ELR (cell line): ENCODE results near the gene CYB5B.
"Not testable (repeated sequence)": the region's sequence is repeated elsewhere in the genome, so short reads cannot be mapped to it uniquely, and the experiment has no call there.

ENCODE experiments used
- DNase-seq: peaks from one replicate; pipeline ENCODE4 v3.0.0-alpha.2; 2015; ENCODE audit warnings: low read depth

The CYB5B gene

DNA sequence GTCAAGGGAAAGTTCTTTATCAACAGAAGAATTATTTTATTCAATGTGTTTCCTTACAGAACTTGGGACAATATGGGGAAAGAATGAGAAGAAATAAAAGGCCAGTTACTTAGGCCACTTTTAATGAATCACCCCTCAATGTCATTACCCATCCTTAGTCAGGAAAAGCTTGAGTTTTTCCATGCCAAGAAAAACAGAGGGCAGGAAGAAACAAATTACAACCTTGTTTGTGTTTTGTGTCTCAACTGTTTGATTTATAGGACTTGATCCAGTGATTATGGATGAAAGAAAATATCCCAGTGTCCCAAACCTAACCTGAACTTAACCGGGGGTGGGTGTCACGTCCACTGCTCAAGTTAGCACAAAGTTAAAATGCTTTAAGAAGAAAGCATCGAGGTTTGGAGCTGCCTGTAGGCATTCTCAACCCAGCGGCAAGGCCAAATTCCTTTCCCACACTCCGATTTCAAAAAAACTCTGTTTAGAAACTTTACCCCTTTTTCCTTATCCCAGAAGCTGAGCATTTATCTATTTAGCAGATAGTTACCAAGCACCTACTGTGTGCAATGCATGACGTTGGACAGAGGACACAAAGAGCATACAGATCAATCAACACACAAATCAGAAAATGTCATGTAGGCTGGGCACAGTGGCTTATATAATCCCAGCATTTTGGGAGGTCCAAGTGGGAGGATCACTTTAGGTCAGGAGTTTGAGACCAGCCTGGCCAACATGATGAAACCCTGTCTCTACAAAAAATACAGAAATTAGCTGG lies 14.0 kb upstream of the CYB5B start:
- DNase-seq: peak; percentile 80

DNA sequence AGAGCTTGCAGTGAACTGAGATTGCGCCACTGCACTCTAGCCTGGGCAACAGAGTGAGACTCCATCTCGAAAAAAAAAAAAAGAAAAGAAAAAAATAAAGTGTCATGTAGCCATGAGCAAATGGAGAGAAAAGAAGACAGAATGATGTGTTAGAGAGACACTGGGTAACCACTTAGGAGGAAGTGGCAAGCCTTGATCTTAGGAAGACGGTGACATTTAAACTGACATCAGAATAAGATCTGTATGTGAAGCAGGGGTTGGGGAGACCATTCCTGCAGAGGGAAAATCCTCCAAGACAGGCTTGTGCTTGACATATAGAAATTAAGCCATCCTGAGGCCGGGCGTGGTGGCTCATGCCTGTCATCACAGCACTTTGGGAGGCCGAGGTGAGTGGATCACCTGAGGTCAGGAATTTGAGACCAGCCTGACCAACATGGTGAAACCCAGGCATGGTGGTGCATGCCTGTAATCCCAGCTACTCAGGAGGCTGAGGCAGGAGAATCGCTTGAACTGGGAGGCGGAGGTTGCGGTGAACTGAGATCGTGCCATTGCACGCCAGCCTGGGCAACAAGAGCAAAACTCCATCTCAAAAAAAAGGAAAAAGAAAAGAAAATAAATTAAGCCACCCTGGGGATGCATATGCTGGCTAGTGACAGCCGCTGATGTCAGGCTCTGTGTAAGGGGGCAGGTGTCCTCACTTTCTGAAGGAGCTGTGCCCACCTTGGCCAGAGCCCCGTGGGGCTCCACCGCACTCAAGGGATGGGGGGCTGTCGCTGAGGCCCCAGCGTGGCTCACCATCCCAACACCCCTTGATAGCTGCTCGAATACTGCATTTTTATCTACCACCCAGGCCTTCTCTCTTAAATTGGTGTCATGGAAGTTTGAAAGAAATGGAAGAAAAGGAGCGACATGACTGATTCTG lies 13.1 kb upstream of the CYB5B start:
- no peak for DNase-seq

DNA sequence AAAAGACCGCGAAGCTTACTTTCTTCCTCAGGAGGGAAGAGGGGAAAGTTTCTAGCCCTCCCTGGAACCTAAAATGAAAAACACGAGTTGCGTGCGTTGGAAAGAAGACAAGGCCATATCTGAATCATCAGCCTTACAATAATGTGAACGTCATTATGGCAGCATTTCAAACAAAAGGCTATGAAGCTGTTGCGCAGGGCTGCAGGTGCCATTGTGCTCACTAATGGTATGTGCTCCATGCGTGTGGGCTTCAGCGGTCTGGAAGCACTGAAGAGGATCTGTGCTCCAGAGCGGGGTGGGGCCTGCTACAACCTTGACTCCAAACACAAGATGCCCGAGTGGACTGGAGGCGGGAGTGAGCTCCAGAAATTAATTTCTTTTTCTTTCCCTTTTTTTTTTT lies 12.1 kb upstream of the CYB5B start:
- no peak for DNase-seq

DNA sequence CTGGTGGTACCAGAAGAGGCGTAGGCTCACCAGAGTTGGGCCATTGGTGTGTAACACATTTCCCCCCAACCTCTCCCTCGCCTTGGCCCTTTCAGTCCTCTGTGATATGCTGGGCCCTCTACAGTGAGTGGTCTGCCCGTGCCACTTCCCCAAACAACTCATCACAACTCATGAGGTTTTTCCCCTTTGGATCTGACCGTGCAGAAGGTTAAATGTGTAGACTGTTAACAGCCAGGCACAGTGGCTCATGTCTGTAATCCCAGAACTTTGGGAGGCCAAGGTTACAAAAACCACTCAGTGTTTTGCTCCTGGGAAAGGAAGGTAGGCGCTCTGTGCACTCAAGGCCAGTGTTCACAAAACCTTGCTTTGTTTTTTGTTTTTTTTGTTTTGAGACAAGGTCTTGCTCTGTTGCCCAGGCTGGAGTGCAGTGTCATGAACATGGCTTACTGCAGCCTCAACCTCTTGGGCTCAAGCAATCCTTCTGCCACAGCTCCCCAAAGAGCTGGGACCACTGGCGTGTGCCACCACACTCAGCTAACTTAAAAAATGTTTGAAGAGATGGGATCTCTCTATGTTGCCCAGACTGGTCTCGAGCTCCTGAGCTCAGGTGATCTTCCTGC lies 11.3 kb upstream of the CYB5B start:
- no peak for DNase-seq

DNA sequence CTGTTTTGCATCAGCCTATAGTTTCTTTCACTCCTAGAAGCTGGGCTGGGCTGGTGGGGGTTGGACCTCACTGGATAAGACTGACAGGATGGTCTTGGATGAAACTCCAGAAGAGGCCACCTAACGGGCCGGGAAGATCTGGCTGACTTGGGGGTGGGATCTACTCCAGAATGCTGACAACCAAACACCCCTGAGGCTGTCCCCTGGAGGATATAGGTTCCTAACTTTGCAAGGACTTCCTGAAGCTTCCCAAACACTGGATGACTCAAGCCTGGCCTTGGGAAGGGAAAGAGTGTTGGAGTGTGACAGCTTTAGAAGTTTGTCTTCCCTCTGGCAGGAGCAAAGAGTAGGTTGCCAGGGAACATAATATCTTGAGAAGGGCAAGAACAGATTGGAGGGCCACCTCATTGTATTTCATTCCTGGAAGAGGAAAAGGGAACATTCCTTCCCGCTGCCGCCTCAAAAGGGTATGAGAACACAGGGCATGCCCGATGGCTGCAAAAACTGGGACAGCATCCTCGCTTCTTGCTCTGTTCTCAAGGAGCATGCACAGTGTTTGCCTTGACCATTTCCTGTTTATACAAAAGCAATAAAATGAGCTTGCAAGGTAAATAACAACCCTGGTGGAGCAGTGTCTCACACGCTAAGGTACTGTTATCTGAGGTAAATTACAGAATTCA lies 6.8 kb upstream of the CYB5B start:
- DNase-seq: peak; percentile 72

DNA sequence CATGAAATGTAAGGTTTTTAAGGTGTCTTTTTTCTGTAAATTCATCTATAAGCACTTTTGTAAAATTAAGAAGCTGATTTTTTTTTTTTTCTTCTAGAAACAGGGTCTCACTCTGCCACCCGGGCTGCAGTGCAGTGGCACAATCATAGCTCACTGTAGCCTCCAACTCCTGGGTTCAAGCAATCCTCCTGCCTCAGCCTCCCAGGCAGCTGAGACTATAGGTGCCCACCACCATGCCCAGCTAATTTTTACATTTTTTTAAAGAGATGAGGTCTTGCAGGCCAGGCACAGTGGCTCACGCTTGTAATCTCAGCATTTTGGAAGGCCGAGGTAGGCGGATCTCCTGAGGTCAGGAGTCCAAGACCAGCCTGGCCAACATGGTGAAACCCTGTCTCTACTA lies 4.5 kb upstream of the CYB5B start:
- DNase-seq: no peak

DNA sequence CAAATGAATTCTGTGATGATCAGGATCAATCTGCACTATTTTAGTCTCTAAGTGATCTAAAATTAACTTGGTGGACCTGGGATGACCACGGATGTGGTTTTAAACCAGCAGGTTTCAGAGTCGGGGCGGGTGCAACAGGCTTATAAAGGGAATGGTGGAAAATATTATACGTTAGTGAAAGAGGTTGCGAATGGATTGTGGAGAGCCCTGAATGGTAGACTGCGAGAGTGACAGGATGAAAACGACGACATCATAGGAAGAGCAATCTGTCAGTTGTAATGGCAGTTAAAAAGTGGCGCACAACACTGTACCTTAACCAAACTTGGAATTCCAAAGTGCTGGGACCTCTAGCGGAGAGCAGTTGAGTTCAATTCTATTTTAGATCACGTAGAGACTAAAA lies 1.2 kb upstream of the CYB5B start:
- DNase-seq: no peak

DNA sequence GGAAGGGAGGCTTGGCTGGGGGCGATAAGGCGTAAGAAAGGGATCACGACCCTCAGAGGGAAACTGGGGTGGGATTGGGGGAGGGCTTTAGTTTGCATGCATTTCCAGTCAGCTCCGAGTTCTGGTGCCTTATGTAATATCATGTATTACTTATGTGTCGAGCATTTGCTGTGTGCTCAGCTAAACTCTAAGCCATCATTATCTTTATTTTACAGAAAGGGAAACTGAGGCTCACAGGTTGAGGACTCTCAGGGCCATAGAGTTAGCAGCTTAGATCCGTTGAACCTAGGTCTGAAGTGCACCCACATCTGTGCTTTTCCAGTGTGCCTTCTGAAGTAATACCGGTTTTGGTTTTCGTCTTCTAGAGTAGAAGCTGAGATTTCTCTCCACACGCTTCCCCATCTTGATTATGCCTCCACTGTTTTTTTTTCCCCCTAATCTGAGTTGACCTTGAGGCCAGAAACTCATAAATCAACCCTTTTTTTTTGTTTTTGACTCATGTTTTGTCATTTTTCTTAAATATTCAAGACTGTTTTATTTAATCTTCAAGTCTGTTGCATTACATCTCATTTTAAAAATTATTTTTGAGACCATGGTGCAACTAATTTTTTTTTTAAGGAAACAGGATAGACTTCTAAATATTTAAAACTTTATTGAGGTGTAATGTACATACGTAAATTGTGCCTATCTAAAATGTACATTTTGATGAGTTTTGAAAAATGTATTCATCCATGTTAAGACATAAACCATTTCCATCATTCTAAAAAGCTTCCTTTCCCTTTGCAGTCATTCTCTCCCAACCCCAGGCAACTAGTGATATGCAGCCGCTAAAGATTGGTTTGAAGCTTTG lies 741 bp downstream of the CYB5B start:
- peak; percentile 33 for DNase-seq

DNA sequence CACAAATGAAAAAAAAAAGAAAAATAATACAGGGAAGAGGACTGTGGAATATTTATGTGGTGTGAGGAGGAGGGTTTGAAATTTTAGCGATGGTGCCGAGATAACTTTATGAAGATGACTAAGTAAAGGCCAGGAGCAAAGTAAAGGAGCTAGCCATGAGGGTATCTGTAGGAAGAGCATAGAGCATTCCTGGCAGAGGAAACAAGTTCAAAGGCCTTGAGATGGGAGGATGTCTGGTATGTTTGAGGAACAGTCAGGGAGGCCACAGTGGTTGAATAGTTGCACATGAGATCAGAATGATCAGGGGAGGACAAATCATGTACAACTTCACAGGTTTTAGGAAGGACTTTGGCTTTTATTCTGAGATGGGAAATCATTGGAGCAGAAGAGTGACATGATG lies 4.2 kb downstream of the CYB5B start:
- DNase-seq: no peak

DNA sequence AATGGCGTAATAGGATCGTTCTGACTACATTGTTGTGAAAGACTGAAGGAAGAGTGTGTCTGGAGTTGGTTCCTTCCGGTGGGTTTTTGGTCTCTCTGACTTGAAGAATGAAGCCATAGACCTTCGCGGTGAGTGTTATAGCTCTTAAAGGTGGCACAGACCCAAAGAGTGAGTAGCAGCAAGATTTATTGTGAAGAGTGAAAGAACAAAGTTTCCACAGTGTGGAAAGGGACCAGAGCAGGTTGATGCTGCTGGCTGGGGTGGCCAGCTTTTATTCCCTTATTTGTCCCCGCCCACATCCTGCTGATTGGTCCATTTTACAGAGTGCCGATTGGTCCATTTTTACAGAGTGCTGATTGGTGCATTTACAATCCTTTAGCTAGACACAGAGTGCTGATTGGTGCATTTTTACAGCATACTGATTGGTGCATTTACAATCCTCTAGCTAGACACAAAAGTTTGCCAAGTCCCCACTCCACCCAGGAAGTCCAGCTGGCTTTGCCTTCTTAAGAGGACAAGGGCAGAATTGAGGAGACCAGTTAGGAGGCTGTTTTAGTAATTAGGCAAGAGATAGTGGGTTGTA lies 4.7 kb downstream of the CYB5B start:
- DNase-seq: not testable (repeated sequence)

DNA sequence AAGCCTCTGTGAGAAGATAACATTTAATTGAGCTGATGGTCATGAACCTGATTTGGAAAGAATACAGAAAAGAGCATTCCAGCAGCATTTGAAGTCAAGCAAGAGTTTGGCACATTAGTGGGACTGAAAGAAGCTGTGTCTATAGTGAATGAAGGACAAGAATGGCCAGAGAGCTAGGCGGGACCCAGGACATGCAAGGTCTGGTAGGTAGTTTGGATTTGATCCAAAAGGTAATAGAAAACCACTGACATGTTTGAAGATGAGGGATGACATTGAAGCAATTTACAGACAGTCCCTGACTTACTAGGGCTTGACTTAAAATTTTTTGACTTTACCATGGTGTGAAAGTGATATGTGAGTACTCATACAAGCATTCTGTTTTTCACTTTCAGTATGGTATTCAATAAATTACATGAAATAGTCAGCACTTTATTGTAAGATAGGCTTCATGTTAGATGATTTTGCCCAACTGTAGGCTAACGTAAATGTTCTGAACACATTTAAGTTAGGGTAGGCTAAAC lies 7.6 kb downstream of the CYB5B start:
- no peak for DNase-seq

DNA sequence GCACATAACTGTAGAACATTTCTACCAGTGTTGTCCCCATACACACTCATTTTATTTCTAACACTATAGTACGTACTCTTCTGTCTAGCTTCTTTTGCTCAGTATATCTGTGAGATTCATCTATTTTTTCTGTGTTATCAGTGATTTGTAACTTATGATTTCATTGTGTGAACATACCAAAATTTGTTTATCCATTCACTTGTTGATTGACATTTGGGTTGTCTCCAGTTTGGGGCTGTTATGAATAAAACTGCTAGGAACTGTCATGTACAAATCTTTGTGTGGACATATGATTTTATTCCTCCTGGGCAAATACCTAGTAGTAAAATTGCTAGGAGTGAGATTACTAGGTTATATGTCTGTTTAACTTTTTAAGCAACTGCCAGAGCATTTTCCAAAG lies 9.6 kb downstream of the CYB5B start:
- no peak for DNase-seq

DNA sequence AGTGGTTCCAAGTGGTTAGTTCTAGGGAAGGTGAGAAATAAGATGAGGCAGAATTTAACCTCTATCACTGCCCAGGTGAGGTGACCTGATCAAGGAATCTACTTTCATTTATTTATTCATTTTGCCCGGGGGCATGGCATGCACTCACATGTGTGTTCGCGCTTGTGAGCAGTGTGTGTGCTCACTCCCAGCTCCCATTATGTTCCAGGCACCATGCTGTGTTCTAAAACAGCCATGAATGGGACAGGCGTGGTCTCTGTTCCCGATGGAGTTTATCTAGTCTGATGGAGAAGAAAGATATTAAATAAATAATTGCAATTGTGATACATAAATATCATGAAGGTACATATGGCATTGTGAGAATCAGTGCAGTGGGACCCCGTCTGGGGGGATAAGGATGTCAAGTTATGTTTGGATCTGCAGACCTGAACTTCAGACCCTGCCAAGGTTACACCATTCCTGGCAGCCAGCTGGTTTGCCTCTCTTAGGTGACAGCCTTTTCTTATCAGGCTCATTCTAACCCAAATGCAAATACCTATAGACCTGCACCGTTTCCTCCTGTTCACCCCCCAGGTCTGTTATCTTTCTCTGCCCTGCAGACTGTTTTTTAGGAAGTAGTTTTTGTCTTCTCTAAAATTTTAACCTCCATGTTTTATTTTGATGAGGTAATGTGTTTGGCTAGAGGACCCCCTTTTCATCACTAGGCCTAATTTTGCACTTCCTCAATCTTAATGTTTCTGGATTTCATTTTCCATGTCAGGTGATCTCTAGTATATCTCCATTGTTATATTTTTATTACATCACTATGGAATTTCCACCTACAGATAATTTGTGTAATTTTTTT lies 11.8 kb downstream of the CYB5B start:
- DNase-seq: no peak

DNA sequence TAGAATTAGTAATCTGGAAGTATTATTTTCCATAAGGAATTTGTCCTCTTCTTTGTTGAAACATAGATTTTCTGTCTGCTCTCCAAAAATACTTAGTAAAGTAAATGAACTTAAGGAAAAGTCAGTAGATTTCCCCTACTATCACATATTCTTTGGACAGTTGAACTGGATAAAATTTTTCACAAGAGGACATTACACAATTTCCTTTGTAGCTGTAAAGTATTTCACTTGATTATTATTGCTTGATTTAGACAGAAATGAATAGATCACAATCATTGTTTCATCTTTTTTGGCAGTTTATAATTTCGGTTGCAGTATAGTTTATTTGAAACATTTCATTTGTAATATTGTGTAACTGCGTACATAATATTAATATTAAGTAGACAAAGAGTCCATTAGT lies 12.5 kb downstream of the CYB5B start:
- no peak for DNase-seq

DNA sequence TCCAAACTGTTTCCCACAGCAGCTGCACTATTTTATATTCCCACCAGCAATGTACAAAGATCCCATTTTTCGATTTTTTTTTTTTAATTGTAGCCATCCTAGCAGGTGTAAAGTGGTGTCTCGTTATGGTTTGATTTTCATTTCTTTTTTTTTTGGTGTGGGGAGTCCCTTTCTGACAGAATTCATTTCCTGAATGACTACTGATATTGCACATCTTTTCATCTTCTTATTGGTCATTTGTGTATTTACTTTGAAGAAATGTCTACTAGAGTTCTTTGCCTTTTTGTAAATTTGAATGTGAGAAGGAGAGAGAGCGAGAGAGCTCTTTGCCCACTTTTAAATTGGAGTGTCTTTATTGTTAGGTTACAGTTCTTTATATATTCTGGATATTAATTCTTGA lies 14.0 kb downstream of the CYB5B start:
- no peak for DNase-seq

DNA sequence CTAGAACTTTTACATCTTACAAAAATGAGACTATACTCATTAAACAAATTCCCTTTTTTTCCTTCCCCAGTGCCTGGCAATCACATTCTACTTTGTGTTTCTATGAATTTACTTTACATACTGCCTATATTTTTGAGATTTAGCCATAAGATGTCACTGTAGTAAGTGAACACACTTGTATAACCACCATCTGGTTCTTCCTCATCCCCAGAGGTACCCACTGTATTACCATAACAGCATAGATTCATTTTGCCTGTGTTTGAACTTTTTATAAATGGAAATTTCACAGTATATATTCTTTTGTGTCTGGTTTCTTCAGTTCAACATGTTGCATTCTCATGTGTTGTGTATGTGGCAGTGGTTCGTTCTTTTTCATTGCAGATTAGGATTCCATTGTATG lies 15.8 kb downstream of the CYB5B start:
- DNase-seq: no peak

DNA sequence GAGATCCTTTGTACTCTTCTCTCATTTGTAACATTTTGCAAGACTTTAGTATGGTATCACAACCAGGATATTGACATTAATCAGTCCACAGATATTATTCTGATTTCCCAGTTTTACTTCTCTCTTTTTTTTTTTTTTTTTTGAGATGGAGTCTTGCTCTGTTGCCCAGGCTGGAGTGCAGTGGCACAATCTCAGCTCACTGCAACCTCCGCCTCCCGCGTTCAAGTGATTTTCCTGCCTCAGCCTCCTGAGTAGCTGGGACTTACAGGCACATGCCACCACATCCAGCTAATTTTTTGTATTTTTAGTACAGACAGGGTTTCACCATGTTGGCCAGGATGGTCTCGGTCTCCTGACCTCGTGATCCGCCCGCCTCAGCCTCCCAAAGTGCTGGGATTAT lies 16.6 kb downstream of the CYB5B start:
- not testable (repeated sequence) for DNase-seq

DNA sequence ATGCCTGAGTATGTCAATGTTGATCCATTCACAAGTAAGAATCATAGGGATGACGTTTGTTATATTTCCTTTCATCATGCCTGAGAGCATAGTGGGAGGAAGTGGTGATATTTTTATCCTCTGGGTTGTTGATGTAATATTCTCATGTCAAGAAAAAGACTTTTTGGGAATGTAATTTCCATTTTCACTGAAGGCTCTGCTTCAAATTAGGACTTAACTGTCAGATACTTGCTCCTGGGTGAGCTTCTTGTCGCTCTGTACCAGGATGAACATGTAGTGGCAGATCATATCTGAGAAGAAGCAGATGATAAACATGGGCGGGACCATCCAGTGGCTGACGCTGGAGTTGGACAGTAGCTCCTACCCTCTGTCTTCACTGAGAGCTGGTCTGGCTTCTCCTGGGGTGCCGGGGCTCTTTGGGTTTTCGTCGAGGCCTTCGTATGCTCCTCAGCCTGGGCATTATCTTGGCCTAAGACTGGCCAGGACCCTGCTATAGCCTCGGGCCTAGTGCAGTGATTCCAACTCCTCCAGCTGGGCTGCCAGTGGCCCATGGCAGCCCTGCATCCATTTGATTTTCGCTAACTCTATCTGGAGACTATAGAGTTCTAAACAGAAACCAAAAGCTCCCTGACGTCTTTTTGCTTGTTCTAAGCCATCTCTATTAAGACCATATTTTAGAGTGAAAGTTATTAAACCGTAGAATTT lies 19.7 kb downstream of the CYB5B start:
- peak; percentile 66 for DNase-seq

DNA sequence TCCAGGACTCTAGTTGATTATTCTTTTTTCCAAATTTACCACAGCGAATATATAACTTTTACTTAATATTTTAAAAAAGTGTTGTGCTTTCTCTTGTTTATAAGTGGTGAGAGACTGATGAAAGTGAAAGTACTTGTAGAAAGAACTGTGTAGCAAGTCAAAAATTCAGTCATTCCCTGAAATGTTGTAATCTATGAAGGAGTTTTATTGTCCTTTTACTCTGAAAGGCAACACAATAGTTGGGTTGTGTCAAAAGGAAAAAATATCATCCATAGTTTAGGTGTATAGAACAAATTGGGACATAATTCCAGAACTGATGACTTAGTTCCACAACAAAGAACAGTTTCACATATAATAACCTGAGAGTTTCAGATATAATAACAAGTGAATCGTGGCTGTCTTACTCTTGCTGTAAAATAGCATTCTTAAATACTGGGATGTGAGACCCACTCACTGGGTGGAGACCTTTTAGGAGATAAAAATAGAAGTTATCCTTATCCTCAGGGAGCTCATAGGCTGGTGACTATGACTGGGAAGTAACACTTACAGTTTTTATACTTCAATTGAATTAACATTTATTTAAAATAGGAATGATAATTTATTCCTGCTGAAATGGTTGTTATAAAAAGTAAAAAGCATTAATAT lies 20.6 kb downstream of the CYB5B start:
- DNase-seq: peak; percentile 40
